Ramos (cell line): ENCODE results near the gene SLC26A11.
"Not testable (repeated sequence)": the region's sequence is repeated elsewhere in the genome, so short reads cannot be mapped to it uniquely, and the experiment has no call there.

ENCODE experiments used
- in situ Hi-C: fragments of 300-500 bp; cut with MboI; formaldehyde crosslinking; loops from one replicate; pipeline ENCODE4 v1.14.3; 2022; ENCODE audit warnings: low sequenced_read_pairs; ENCODE audit not compliant: unreplicated experiment

Gene SLC26A11

DNA sequence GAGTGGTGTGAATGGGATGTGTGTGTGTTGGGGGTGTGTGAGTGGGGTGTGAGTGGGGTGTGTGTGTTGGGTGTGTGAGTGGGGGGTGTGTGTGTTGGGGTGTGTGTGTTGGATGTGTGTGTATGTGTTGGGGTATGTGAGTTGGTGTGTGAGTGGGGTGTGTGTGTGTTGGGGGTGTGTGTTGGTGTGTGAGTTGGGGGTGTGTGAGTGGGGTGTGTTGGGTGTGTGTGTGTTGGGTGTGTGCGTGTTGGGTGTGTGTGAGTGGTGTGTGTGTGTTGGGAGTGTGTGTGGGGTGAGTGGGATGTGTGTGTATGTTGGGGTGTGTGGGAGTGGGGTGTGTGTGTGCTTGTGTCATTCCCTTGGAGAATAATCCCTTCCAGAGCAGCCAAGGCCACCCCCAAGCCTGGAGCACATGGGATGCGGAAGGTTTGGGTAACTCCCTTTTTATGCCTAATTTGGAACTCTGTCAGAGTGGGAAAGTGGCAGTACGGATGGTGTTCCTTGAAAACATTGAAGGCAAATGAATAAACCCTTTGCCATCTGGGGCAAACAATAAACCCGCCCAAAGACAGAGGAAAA, 54.7 kb downstream of the SLC26A11 start:
- in situ Hi-C loops, result no loop called here

- in situ Hi-C loops, result not testable (repeated sequence)
Measured at GRCh38 chr17:80275857-80276256, 55.6 kb downstream of the SLC26A11 start.

- in situ Hi-C loops, result no loop called here
Measured at GRCh38 chr17:80277751-80278671, 57.8 kb downstream of the SLC26A11 start.

- in situ Hi-C loops, result no loop called here
Measured at GRCh38 chr17:80279895-80280294, 59.7 kb downstream of the SLC26A11 start.

DNA sequence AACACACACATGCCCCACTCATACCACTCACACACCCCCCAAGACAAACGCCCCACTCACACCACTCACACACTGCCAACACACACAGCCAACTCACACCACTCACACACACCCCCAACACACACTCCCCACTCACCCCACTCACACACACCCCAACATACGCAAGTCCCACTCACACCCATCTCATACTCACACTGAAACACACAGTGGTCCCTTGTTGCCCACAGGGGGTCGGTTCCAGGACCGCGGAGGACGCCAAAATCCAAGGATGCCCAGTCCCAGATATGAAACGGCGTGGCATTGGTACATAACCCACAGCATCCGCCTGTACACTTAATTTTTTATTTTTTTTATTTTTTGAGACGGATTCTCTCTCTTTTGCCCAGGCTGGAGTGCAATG, 61.3 kb downstream of the SLC26A11 start:
- in situ Hi-C loops, result no loop called here

DNA sequence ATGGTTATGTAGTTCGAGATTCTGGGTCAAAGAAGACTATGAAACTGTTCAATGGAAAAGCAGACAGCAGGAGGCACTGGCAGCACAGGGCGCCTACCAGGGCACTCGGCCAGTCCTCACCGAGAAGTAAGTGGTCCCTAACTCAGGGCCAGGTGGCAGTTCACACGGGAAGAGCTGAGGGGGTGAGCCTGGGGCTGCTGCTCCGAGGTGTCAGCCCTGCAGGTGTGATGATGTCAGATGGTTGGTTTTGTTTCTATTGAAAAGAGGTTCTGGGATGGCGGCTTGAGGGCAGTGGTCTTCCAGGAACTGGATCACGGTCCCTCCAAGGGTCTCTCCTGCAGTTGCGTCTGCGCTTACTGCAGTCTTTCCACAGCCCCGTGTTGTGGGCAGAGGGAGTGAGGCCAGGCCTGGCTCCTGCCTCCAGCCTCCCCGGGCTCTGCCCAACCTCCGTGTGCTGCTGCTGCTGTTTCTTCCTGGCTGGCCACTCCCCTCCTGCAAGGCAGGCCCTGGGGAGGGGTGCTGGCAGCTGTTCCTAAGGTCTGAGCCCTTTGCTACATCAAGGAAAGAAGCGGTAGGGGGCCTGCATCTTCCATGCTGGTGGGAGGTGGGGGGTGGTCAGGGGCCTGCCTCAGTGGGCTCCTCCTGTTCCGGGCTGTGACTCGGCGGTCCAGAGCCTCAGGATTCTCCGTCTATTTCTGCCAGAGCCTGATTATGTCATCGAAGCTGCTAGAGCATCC, 63.1 kb downstream of the SLC26A11 start:
- in situ Hi-C loops, result no loop called here

GRCh38 chr17:80284631-80285030, 64.4 kb downstream of the SLC26A11 start:
- in situ Hi-C loops, result no loop called here

- in situ Hi-C loops, result no loop called here
Measured at GRCh38 chr17:80285237-80285920, 65.2 kb downstream of the SLC26A11 start.

GRCh38 chr17:80286638-80286960, 66.4 kb downstream of the SLC26A11 start:
- in situ Hi-C loops, result no loop called here

DNA sequence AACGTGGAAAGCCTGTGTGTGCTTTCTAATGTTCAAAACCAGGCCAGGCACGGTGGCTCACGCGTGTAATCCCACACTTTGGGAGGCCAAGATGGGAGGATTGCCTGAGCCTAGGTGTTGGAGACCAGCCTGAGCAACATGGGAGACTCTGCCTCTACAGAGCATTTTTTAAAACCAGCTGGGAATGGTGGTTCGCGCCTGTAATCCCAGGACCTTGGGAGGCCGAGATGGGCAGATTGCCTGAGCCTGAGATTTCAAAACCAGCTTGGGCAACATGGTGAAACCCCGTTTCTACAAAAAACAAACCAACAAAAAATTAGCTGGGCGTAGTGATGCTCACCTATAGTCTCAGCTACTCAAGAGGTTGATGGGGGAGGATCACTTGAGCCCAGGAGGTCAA, 66.8 kb downstream of the SLC26A11 start:
- in situ Hi-C loops, result no loop called here

DNA sequence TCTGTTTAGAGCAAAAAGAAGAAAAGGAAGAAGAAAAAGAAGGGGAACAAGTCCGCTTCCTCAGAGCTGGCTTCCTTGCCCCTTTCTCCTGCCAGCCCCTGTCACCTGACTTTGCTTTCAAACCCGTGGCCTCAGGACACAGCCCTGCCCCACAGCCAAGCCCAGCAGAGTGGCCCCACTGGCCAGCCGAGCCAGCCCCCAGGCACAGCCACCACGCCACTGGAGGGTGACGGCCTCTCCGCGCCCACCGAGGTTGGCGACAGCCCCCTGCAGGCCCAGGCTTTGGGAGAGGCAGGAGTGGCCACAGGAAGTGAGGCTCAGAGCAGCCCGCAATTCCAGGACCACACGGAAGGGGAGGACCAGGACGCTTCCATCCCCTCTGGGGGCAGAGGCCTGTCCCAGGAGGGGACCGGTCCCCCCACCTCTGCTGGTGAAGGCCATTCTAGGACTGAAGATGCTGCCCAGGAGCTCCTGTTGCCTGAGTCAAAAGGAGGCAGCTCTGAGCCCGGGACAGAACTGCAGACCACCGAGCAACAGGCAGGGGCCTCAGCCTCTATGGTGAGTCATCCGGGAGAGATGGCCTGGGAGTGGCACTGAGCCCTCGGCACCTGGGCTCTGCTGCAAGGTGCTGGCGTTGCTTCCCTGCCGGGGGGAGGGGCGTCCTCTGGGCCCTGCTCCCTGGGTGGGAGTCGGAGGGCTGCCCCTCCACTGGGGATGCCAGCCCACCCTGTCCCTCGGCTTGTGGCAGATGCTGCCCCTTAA, 67.8 kb downstream of the SLC26A11 start:
- in situ Hi-C loops, result no loop called here

DNA sequence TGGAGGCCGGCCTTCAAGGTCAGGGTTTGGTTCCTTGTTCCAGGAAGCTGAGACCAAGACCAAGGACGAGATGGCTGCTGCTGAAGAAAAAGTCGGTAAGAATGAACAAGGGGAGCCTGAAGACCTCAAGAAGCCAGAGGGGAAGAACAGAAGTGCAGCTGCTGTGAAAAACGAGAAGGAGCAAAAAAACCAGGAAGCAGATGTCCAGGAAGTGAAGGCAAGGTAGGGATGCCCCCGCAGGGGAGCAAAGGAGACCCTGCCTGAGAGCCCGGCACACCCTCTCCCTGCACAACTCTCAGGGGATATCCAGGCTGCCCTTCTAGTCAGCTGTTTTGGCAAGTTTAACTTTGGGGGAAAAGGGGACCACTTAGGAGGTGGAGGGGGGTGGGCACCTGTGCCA, 69.4 kb downstream of the SLC26A11 start:
- in situ Hi-C loops, result no loop called here

- in situ Hi-C loops, result no loop called here
Measured at GRCh38 chr17:80290156-80290555, 69.9 kb downstream of the SLC26A11 start.

GRCh38 chr17:80291260-80291659, 71.0 kb downstream of the SLC26A11 start:
- in situ Hi-C loops, result no loop called here

DNA sequence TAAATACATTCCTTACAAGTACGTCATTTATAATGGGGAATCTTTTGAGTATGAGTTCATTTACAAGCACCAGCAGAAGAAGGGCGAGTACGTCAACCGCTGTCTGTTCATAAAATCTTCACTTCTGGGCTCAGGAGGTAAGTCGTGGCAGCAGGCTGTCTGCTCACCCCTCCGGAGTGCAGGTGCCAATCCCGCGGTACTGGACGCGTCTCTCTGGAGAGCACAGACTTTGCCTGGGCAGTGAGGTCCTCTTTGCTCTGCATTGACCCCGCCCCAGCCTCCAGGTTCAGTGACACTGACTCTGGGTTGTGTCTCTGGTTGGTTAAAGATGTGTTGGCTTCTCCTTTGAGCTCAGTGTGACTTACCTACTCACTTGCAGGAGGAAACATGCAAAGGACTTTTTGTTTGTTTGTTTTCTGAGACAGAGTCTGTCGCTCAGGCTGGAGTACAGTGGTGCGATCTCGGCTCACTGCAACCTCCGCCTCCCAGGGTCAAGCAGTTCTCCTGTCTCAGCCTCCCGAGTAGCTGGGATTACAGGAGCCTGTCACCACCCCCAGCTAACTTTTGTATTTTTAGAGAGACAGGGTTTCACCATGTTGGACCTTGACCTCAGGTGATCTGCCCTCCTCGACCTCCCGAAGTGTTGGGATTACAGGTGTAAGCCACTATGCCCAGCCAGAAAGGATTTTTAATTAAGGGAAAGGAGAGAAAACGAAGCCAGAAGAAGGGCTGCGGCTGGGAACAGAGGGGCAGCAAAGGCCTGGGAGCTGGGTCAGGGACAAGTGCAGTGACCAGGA, 71.7 kb downstream of the SLC26A11 start:
- in situ Hi-C loops, result no loop called here

GRCh38 chr17:80292521-80292971, 72.3 kb downstream of the SLC26A11 start:
- in situ Hi-C loops, result no loop called here

- in situ Hi-C loops, result no loop called here
Measured at GRCh38 chr17:80294210-80294609, 74.0 kb downstream of the SLC26A11 start.

- in situ Hi-C loops, result no loop called here
Measured at GRCh38 chr17:80294653-80295052, 74.4 kb downstream of the SLC26A11 start.

DNA sequence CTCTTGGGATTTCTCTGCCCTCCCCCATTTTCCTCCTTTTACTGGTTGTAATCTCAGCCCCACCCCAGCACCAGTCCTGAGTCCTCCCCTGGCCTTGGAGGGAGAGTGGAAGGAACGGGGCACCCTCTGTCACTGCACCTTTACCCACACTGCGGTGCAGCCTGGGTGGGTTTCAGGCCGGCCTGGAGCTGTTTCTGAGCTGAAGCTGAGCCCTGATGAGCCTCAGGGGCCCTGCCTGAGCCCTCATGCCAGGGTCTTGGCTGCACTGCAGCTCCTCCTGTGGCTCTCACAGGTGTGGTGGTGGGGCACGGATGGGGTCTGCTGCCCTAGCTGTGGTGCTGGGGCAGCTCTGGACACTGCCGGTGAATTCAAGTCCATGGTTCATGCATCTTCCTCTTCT, 74.9 kb downstream of the SLC26A11 start:
- in situ Hi-C loops, result no loop called here
